H9 (cell line): ENCODE data around the gene PEPD. TPM values are rescaled to one million over a fixed set of nuclear protein-coding genes. Genes with fewer than 3 reads are reported as not detected.

Experiments used
- DNase-seq: peaks from one replicate; pipeline ENCODE4 v3.0.0-alpha.2; 2017
- H2AFZ ChIP-seq: one replicate; pipeline ENCODE4 v1.6.1; 2013; ENCODE audit warnings: mild to moderate bottlenecking, low read length, control low read depth, moderate library complexity
- H2AK5ac ChIP-seq: 2 replicates; pipeline ENCODE4 v1.6.1; 2013; ENCODE audit warnings: low read length, control low read depth, mixed read lengths; ENCODE audit not compliant: insufficient read length
- H2BK120ac ChIP-seq: one replicate; pipeline ENCODE4 v1.6.1; 2013; ENCODE audit warnings: low read depth, mild to moderate bottlenecking, low read length, control low read depth, inconsistent platforms; ENCODE audit not compliant: poor library complexity, severe bottlenecking
- H2BK12ac ChIP-seq: 2 replicates; pipeline ENCODE4 v1.6.1; 2013; ENCODE audit warnings: low read length, control low read depth, mixed read lengths, low read depth; ENCODE audit not compliant: insufficient read length
- H2BK15ac ChIP-seq: 2 replicates; pipeline ENCODE4 v1.6.1; 2013; ENCODE audit warnings: low read depth, low read length, control low read depth
- H2BK20ac ChIP-seq: one replicate; pipeline ENCODE4 v1.6.1; 2013; ENCODE audit warnings: low read depth, mild to moderate bottlenecking, low read length, control low read depth, inconsistent platforms; ENCODE audit not compliant: poor library complexity, severe bottlenecking
- H2BK5ac ChIP-seq: 2 replicates; pipeline ENCODE4 v1.6.1; 2013; ENCODE audit warnings: low read length, control low read depth, mixed read lengths; ENCODE audit not compliant: insufficient read length
- H3K14ac ChIP-seq: 2 replicates; pipeline ENCODE4 v1.6.1; 2013; ENCODE audit warnings: low read length, control low read depth; ENCODE audit not compliant: insufficient read depth
- H3K18ac ChIP-seq: 2 replicates; pipeline ENCODE4 v1.6.1; 2013; ENCODE audit warnings: low read depth, mild to moderate bottlenecking, mixed read lengths, low read length, control low read depth; ENCODE audit not compliant: insufficient read length
- H3K23ac ChIP-seq: 2 replicates; pipeline ENCODE4 v1.6.1; 2013; ENCODE audit warnings: low read length, control low read depth, mixed read lengths, low read depth; ENCODE audit not compliant: insufficient read length
- H3K23me2 ChIP-seq: 2 replicates; pipeline ENCODE4 v1.6.1; 2013; ENCODE audit warnings: low read depth, mild to moderate bottlenecking, mixed read lengths, low read length, control low read depth; ENCODE audit not compliant: insufficient read length, poor library complexity, severe bottlenecking
- H3K27ac ChIP-seq: 2 replicates; pipeline ENCODE4 v1.5.1; 2013; ENCODE audit warnings: low read length, control low read depth, mixed read lengths, low read depth; ENCODE audit not compliant: insufficient read length
- H3K27me3 ChIP-seq: 2 replicates; pipeline ENCODE4 v1.6.1; 2013; ENCODE audit warnings: low read length, control low read depth, inconsistent platforms; ENCODE audit not compliant: insufficient read depth
- H3K4ac ChIP-seq: 2 replicates; pipeline ENCODE4 v1.6.1; 2013; ENCODE audit warnings: low read depth, mild to moderate bottlenecking, control low read depth, inconsistent platforms, low read length, moderate library complexity
- H3K4me1 ChIP-seq: 2 replicates; pipeline ENCODE4 v1.6.1; 2013; ENCODE audit warnings: low read length, control low read depth, inconsistent platforms; ENCODE audit not compliant: insufficient read depth
- H3K4me2 ChIP-seq: 2 replicates; pipeline ENCODE4 v1.6.1; 2013; ENCODE audit warnings: low read length, control low read depth, mixed read lengths; ENCODE audit not compliant: insufficient read length, insufficient read depth
- H3K56ac ChIP-seq: 2 replicates; pipeline ENCODE4 v1.6.1; 2013; ENCODE audit warnings: low read depth, mild to moderate bottlenecking, mixed read lengths, low read length, control low read depth; ENCODE audit not compliant: insufficient read length
- H3K79me1 ChIP-seq: 2 replicates; pipeline ENCODE4 v1.6.1; 2013; ENCODE audit warnings: low read depth, mild to moderate bottlenecking, moderate library complexity, low read length, control low read depth, inconsistent platforms; ENCODE audit not compliant: insufficient read depth, poor library complexity, severe bottlenecking
- H3K79me2 ChIP-seq: 2 replicates; pipeline ENCODE4 v1.6.1; 2013; ENCODE audit warnings: low read length, control low read depth, inconsistent platforms; ENCODE audit not compliant: insufficient read depth
- H3K9ac ChIP-seq: 2 replicates; pipeline ENCODE4 v1.6.1; 2013; ENCODE audit warnings: low read length, control low read depth, mixed read lengths; ENCODE audit not compliant: insufficient read length; ENCODE audit errors: extremely low read depth
- H3K9me3 ChIP-seq: one replicate; pipeline ENCODE4 v1.6.1; 2013; ENCODE audit warnings: low read depth, low read length, inconsistent platforms; ENCODE audit not compliant: control insufficient read depth
- H3T11ph ChIP-seq: one replicate; pipeline ENCODE4 v1.6.1; 2013; ENCODE audit warnings: mild to moderate bottlenecking, low read length, control low read depth, inconsistent platforms
- H4K20me1 ChIP-seq: one replicate; pipeline ENCODE4 v1.6.1; 2013; ENCODE audit not compliant: control insufficient read depth, insufficient read length, insufficient read depth
- H4K5ac ChIP-seq: 2 replicates; pipeline ENCODE4 v1.6.1; 2013; ENCODE audit warnings: low read depth, mild to moderate bottlenecking, mixed read lengths, low read length, control low read depth; ENCODE audit not compliant: insufficient read length
- H4K8ac ChIP-seq: replicated peaks from 2 replicates; pipeline ENCODE4 v1.6.1; 2013; ENCODE audit warnings: low read length, control low read depth, mixed read lengths, low read depth; ENCODE audit not compliant: insufficient read length
- H4K91ac ChIP-seq: 2 replicates; pipeline ENCODE4 v1.6.1; 2013; ENCODE audit warnings: low read depth, mild to moderate bottlenecking, moderate library complexity, mixed read lengths, low read length, control low read depth; ENCODE audit not compliant: insufficient read length
- H3K27ac Mint-ChIP-seq, 3 experiments: 2 replicates in 2 of 3; 3 replicates in 1 of 3; pipeline ENCODE4 v1.8.0; 2020 to 2021; ENCODE audit warnings: mixed read lengths in 3 of 3, mild to moderate bottlenecking in 1 of 3, moderate library complexity in 1 of 3
- H3K27me3 Mint-ChIP-seq: 2 replicates; pipeline ENCODE4 v1.8.0; 2021; ENCODE audit warnings: low read depth, mild to moderate bottlenecking, moderate library complexity, mixed read lengths
- H3K36me3 Mint-ChIP-seq, 3 experiments: 2 replicates in 2 of 3; 3 replicates in 1 of 3; pipeline ENCODE4 v1.8.0; 2020 to 2021; ENCODE audit warnings: low read depth in 3 of 3, mixed read lengths in 3 of 3; ENCODE audit not compliant: insufficient read depth in 1 of 3
- H3K4me1 Mint-ChIP-seq, 2 experiments: 2 replicates each; pipeline ENCODE4 v1.8.0; 2020; ENCODE audit warnings: mixed read lengths in 2 of 2
- H3K4me3 Mint-ChIP-seq, 2 experiments: 2 replicates in 1 of 2; 3 replicates in 1 of 2; pipeline ENCODE4 v1.8.0; 2020 to 2021; ENCODE audit warnings: mild to moderate bottlenecking in 2 of 2, mixed read lengths in 2 of 2, moderate library complexity in 1 of 2
- H3K9me3 Mint-ChIP-seq, 2 experiments: 2 replicates in 1 of 2; 3 replicates in 1 of 2; pipeline ENCODE4 v1.8.0; 2020; ENCODE audit warnings: mild to moderate bottlenecking in 2 of 2, mixed read lengths in 2 of 2, moderate library complexity in 1 of 2
- CTCF ChIP-seq: fragments of 200-600 bp; sonication (generic); conservative IDR thresholded peaks from 3 replicates; pipeline ENCODE4 v1.8.0; 2021; ENCODE audit warnings: antibody characterized with exemption, mild to moderate bottlenecking
- WGBS: extraction: QIAGEN DNeasy Blood & Tissue Kit; methylation state at CpG from one replicate; pipeline ENCODE4 v1.1.7; 2013; ENCODE audit warnings: missing lambda C conversion rate, low lambda C conversion rate, mixed read lengths; ENCODE audit not compliant: insufficient read length; ENCODE audit errors: extremely low coverage; 5-methylcytosine and 5-hydroxymethylcytosine counted together
- total RNA-seq: library from RNA; stranded (reverse); gene quantifications from 2 replicates; pipeline ENCODE4 v1.2.1, GENCODE V29; 2021

PEPD gene
- total RNA-seq, 1 experiment from 2014 or later = 52.8 TPM

- Histone ChIP-seq H4K8ac (no peak overlapping the region), H2BK120ac (no peak overlapping the region), H3K27me3 (no peaks in the 10 kb centered on the region), H3K9me3 (no peaks in the 10 kb centered on the region), H3K9ac (no peak overlapping the region), H2BK15ac (no peak overlapping the region), H2BK20ac (no peak overlapping the region), H4K20me1 (no peaks in the 10 kb centered on the region), H3K23me2 (no peaks in the 10 kb centered on the region), H3K4me2 (no peak overlapping the region), H4K5ac (no peak overlapping the region), H3K27ac (no peak overlapping the region), H3K4ac (no peak overlapping the region), H3K4me1 (no peaks in the 10 kb centered on the region), H3K23ac (no peak overlapping the region), H2BK5ac (no peak overlapping the region), H3K79me2 (no peaks in the 10 kb centered on the region), H3K14ac (no peak overlapping the region), H3T11ph (no peak overlapping the region), H2BK12ac (no peak overlapping the region), H3K56ac (no peak overlapping the region), H3K18ac (no peak overlapping the region), H3K79me1 (no peaks in the 10 kb centered on the region), H2AFZ (no peak overlapping the region), H4K91ac (no peak overlapping the region), H2AK5ac (no peak overlapping the region)
- Mint-ChIP-seq H3K27me3 (peaks cover 6% of the 10 kb centered on the region), H3K4me3 (no peak overlapping the region), H3K9me3 (no peaks in the 10 kb centered on the region), H3K36me3 (no peaks in the 10 kb centered on the region; a peak in 1 of 7 replicates), H3K4me1 (0 out of 4 replicates have a peak, but pooled peaks cover 0 to 5% of the 10 kb centered on the region in 2 experiments), H3K27ac (no peak overlapping the region)
- DNase-seq = no peak
- no peak for TF ChIP-seq CTCF
- no CpG with 5 or more reads among the region's 9 CpGs for WGBS
Measured at GRCh38 chr19:33558856-33559255, 37.3 kb upstream of the PEPD start.
